Smooth muscle cell (in vitro differentiated cells): ENCODE results near the gene DUSP14. TPM values are rescaled to one million over a fixed set of nuclear protein-coding genes. Genes with fewer than 3 reads are reported as not detected.

Experiments used
- DNase-seq: peaks from one replicate; lab custom pipeline; 2025; ENCODE audit not compliant: unreplicated experiment; lab: John Stamatoyannopoulos, UW
- H2AFZ ChIP-seq: fragments of 200-600 bp; sonication (generic); 2 replicates; pipeline ENCODE4 v1.6.0; 2016; ENCODE audit warnings: antibody characterized with exemption, low read depth, mild to moderate bottlenecking
- H3F3A ChIP-seq: fragments of 200-600 bp; sonication (generic); 2 replicates; pipeline ENCODE4 v1.6.0; 2017; ENCODE audit warnings: antibody characterized with exemption, low read depth
- H3K27ac ChIP-seq: fragments of 200-600 bp; sonication (generic); 2 replicates; pipeline ENCODE4 v1.5.1; 2016; ENCODE audit warnings: low read depth, mild to moderate bottlenecking
- H3K27me3 ChIP-seq: fragments of 200-600 bp; sonication (generic); 2 replicates; pipeline ENCODE4 v1.6.1; 2016; ENCODE audit warnings: low read depth, mild to moderate bottlenecking
- H3K36me3 ChIP-seq: fragments of 200-600 bp; sonication (generic); 2 replicates; pipeline ENCODE4 v1.5.1; 2016; ENCODE audit warnings: low read depth
- H3K4me1 ChIP-seq: fragments of 200-600 bp; sonication (generic); 2 replicates; pipeline ENCODE4 v1.5.1; 2016; ENCODE audit warnings: low read depth
- H3K4me2 ChIP-seq: fragments of 200-600 bp; sonication (generic); 2 replicates; pipeline ENCODE4 v1.6.0; 2016; ENCODE audit warnings: mild to moderate bottlenecking
- H3K4me3 ChIP-seq: fragments of 200-600 bp; sonication (generic); 2 replicates; pipeline ENCODE4 v1.5.1; 2016; ENCODE audit warnings: mild to moderate bottlenecking
- H3K79me2 ChIP-seq: fragments of 200-600 bp; sonication (generic); 2 replicates; pipeline ENCODE4 v1.6.0; 2016; ENCODE audit warnings: low read depth, mild to moderate bottlenecking
- H3K9ac ChIP-seq: fragments of 200-600 bp; sonication (generic); 2 replicates; pipeline ENCODE4 v1.6.0; 2016; ENCODE audit warnings: low read depth
- H3K9me3 ChIP-seq: fragments of 200-600 bp; sonication (generic); replicated peaks from 2 replicates; pipeline ENCODE4 v1.5.1; 2016; ENCODE audit warnings: low read depth
- H4K20me1 ChIP-seq: fragments of 200-600 bp; sonication (generic); 2 replicates; pipeline ENCODE4 v1.6.0; 2016; ENCODE audit warnings: low read depth
- CTCF ChIP-seq: fragments of 200-600 bp; sonication (generic); IDR thresholded peaks from 2 replicates; pipeline ENCODE4 v1.5.1; 2017; ENCODE audit warnings: borderline replicate concordance, mild to moderate bottlenecking, antibody characterized with exemption; ENCODE audit not compliant: insufficient read depth, poor library complexity, severe bottlenecking
- WGBS: methylation state at CpG from one replicate; pipeline ENCODE4 v1.1.7; 2016; ENCODE audit warnings: low lambda C conversion rate; 5-methylcytosine and 5-hydroxymethylcytosine counted together
- polyA plus RNA-seq: library from polyadenylated mRNA; unstranded; fragments of >200 nt; fragmentation: Nextera tagmentation; extraction: Ambion mirVana; gene quantifications from 2 replicates; pipeline ENCODE4 v1.2.1, GENCODE V29; 2016
- total RNA-seq: library from RNA; depleted of rRNA; stranded (reverse); fragments of >200 nt; gene quantifications from 2 replicates; pipeline ENCODE4 v1.2.3, GENCODE V29; 2014

The DUSP14 gene
- total and polyA plus RNA-seq, 2 experiments from 2014 or later, result 40.4 to 47.1 TPM

GRCh38 chr17:37521821-37522220 is 32.1 kb downstream of the DUSP14 start:
- Histone ChIP-seq H3K4me3 (no peak overlapping the region), H3K27me3 (no peaks in the 10 kb centered on the region), H3K27ac (no peak overlapping the region), H2AFZ (no peak overlapping the region), H3F3A (peaks cover 2% of the 10 kb centered on the region), H3K4me1 (no peaks in the 10 kb centered on the region), H4K20me1 (no peaks in the 10 kb centered on the region), H3K36me3 (no peaks in the 10 kb centered on the region), H3K9me3 (no peaks in the 10 kb centered on the region), H3K79me2 (no peaks in the 10 kb centered on the region), H3K9ac (no peak overlapping the region), H3K4me2 (no peak overlapping the region)
- WGBS, result 96% methylated on average over 5 of the region's 5 CpGs
- DNase-seq, result no peak
- no peak for TF ChIP-seq CTCF

GRCh38 chr17:37523715-37524219 is 34.1 kb downstream of the DUSP14 start:
- Histone ChIP-seq H3K27ac (no peak overlapping the region), H3K27me3 (no peaks in the 10 kb centered on the region), H3K9ac (no peak overlapping the region), H4K20me1 (no peaks in the 10 kb centered on the region), H2AFZ (no peak overlapping the region), H3K4me2 (no peak overlapping the region), H3K9me3 (no peaks in the 10 kb centered on the region), H3K36me3 (no peaks in the 10 kb centered on the region), H3F3A (peaks cover 3% of the 10 kb centered on the region), H3K79me2 (no peaks in the 10 kb centered on the region), H3K4me3 (no peak overlapping the region), H3K4me1 (no peaks in the 10 kb centered on the region)
- no peak for DNase-seq
- TF ChIP-seq CTCF, result no peak
- WGBS, result 94% methylated on average over 8 of the region's 8 CpGs

- Histone ChIP-seq H3K27me3 (no peaks in the 10 kb centered on the region), H3K9ac (no peak overlapping the region), H3K36me3 (peaks cover 4% of the 10 kb centered on the region), H3K9me3 (no peaks in the 10 kb centered on the region), H3K4me2 (no peak overlapping the region), H3K27ac (no peak overlapping the region), H3K4me3 (no peak overlapping the region), H4K20me1 (no peaks in the 10 kb centered on the region), H3F3A (peaks cover 3% of the 10 kb centered on the region), H3K4me1 (no peaks in the 10 kb centered on the region), H3K79me2 (no peaks in the 10 kb centered on the region), H2AFZ (no peak overlapping the region)
- no peak for DNase-seq
- 78% methylated on average over 5 of the region's 5 CpGs for WGBS
- peak; percentile 62 for TF ChIP-seq CTCF
Measured at GRCh38 chr17:37527249-37527851, 37.7 kb downstream of the DUSP14 start.

- no peak overlapping the region for H3K9ac ChIP-seq
Measured at GRCh38 chr17:37530420-37530819, 40.7 kb downstream of the DUSP14 start.

More at GRCh38 chr17:37530420-37530819, 40.7 kb downstream of the DUSP14 start:
- Histone ChIP-seq H3K79me2 (no peaks in the 10 kb centered on the region), H3K27ac (no peak overlapping the region), H4K20me1 (no peaks in the 10 kb centered on the region), H3K36me3 (peaks cover 7% of the 10 kb centered on the region), H3K4me1 (no peaks in the 10 kb centered on the region), H3K9me3 (no peaks in the 10 kb centered on the region), H2AFZ (no peak overlapping the region), H3K4me2 (no peak overlapping the region), H3K4me3 (no peak overlapping the region), H3F3A (peaks cover 3% of the 10 kb centered on the region), H3K27me3 (no peaks in the 10 kb centered on the region)
- 73% methylated on average over 4 of the region's 4 CpGs for WGBS
- DNase-seq, result no peak
- TF ChIP-seq CTCF, result no peak
